GM21367 (cell line): ENCODE results near the gene ADSS1.

Source experiments
- ATAC-seq: cut with Tn5 transposase; IDR thresholded peaks from one replicate; pipeline ENCODE4 v1.9.1; 2021; ENCODE audit not compliant: unreplicated experiment

The ADSS1 gene

GRCh38 chr14:104687601-104688504 lies 36.2 kb upstream of the ADSS1 start:
- ATAC-seq: no peak

- no peak for ATAC-seq
Measured at GRCh38 chr14:104688505-104689108, 35.4 kb upstream of the ADSS1 start.

GRCh38 chr14:104689109-104689880 lies 34.7 kb upstream of the ADSS1 start, which contains the start of gene INF2:
Gene INF2, plus strand, starts transcription at chr14:104689618. Its CDS starts 11,748 bp downstream, at chr14:104701366.
- ATAC-seq: no peak

- no peak for ATAC-seq
Measured at GRCh38 chr14:104689881-104690711, 33.9 kb upstream of the ADSS1 start.

GRCh38 chr14:104690861-104691455 lies 33.1 kb upstream of the ADSS1 start:
- no peak for ATAC-seq

GRCh38 chr14:104691546-104692260 lies 32.3 kb upstream of the ADSS1 start:
- ATAC-seq: no peak

GRCh38 chr14:104692261-104692938 lies 31.6 kb upstream of the ADSS1 start:
- no peak for ATAC-seq

- ATAC-seq: no peak
Measured at GRCh38 chr14:104692939-104693315, 31.1 kb upstream of the ADSS1 start.

GRCh38 chr14:104693482-104694431 lies 30.3 kb upstream of the ADSS1 start:
- ATAC-seq: no peak

GRCh38 chr14:104694475-104694950 lies 29.5 kb upstream of the ADSS1 start:
- no peak for ATAC-seq

GRCh38 chr14:104694991-104695659 lies 28.9 kb upstream of the ADSS1 start:
- no peak for ATAC-seq

GRCh38 chr14:104695660-104696000 lies 28.4 kb upstream of the ADSS1 start:
- no peak for ATAC-seq

GRCh38 chr14:104696671-104697316 lies 27.2 kb upstream of the ADSS1 start:
- no peak for ATAC-seq

- no peak for ATAC-seq
Measured at GRCh38 chr14:104697317-104697703, 26.7 kb upstream of the ADSS1 start.

GRCh38 chr14:104697892-104698583 lies 26.0 kb upstream of the ADSS1 start:
- no peak for ATAC-seq

GRCh38 chr14:104698688-104699425 lies 25.2 kb upstream of the ADSS1 start:
- no peak for ATAC-seq
